ENCODE measurements around the gene LGALS3.

DNA sequence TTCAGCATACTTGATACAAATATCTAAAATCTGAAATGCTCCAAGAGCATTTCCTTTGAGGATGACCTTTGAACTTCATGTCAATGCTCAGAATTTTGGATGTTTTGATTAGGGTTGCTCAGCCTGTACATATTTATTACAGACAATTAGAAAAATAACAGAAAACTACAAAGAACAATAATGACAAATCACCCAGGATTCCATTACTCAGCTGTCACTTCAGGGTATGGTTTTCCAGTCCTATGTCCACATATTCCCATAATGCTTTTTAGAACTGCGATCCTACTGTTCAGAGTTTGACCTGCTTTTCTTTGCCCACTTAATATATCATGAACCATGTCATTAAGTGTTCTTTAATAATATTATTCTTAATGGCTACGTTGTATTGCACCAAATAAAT, 51.0 kb downstream of the LGALS3 start:
- TF ChIP-seq, protein P1, sequence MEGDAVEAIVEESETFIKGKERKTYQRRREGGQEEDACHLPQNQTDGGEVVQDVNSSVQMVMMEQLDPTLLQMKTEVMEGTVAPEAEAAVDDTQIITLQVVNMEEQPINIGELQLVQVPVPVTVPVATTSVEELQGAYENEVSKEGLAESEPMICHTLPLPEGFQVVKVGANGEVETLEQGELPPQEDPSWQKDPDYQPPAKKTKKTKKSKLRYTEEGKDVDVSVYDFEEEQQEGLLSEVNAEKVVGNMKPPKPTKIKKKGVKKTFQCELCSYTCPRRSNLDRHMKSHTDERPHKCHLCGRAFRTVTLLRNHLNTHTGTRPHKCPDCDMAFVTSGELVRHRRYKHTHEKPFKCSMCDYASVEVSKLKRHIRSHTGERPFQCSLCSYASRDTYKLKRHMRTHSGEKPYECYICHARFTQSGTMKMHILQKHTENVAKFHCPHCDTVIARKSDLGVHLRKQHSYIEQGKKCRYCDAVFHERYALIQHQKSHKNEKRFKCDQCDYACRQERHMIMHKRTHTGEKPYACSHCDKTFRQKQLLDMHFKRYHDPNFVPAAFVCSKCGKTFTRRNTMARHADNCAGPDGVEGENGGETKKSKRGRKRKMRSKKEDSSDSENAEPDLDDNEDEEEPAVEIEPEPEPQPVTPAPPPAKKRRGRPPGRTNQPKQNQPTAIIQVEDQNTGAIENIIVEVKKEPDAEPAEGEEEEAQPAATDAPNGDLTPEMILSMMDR (IDR thresholded peaks at IDR 0.05): no peak
- TF ChIP-seq POLR2A (IDR thresholded peaks at IDR 0.05): no peak
